IMR-90 (cell line): Measurements from ENCODE around the gene STK33. TPM values are rescaled to one million over a fixed set of nuclear protein-coding genes. Genes with fewer than 3 reads are reported as not detected.

Source experiments
- ATAC-seq: fragments of 200-7000 bp; cut with Tn5 transposase; 2 replicates; pipeline ENCODE4 v1.9.1; 2020; ENCODE audit warnings: low read depth, mild to moderate bottlenecking, moderate library complexity
- BruUV-seq: library from RNA; stranded (reverse); fragments of 400-500 nt; replicated peaks from 2 replicates; lab custom pipeline; 2021; lab: Mats Ljungman, UMichigan
- CTCF ChIA-PET: fragments of 300-600 bp; formaldehyde crosslinking; extraction: SDS; loops from one replicate; lab custom pipeline; 2021; ENCODE audit warnings: antibody characterized with exemption; lab: Yijun Ruan, JAX
- POLR2A ChIA-PET: fragments of 300-600 bp; sonication (Branson Sonifier 250); formaldehyde crosslinking; loops from one replicate; lab custom pipeline; 2022; ENCODE audit warnings: antibody characterized with exemption; ENCODE audit not compliant: unreplicated experiment; lab: Charles Lee
- DNase-seq: peaks from one replicate; pipeline ENCODE4 v3.0.0; 2013
- H2AFZ ChIP-seq: replicated peaks from 2 replicates; pipeline ENCODE3; 2013; ENCODE audit warnings: low read length, mild to moderate bottlenecking; ENCODE audit not compliant: poor library complexity
- H2AK5ac ChIP-seq: 2 replicates; pipeline ENCODE4 v1.6.1; 2013; ENCODE audit warnings: low read depth, low read length, inconsistent platforms
- H2AK9ac ChIP-seq: replicated peaks from 2 replicates; pipeline ENCODE3; 2013; ENCODE audit warnings: mild to moderate bottlenecking, low read depth, low read length, moderate library complexity; ENCODE audit not compliant: poor library complexity
- H2BK120ac ChIP-seq: 2 replicates; pipeline ENCODE4 v1.6.1; 2013; ENCODE audit warnings: low read depth, low read length, inconsistent platforms
- H2BK15ac ChIP-seq: 3 replicates; pipeline ENCODE4 v1.6.1; 2013; ENCODE audit warnings: low read depth, low read length, inconsistent platforms
- H2BK20ac ChIP-seq: 2 replicates; pipeline ENCODE4 v1.6.1; 2013; ENCODE audit warnings: low read depth, mild to moderate bottlenecking, inconsistent platforms, low read length, moderate library complexity
- H2BK5ac ChIP-seq: 2 replicates; pipeline ENCODE4 v1.6.1; 2013; ENCODE audit warnings: mild to moderate bottlenecking, low read depth, low read length, inconsistent platforms; ENCODE audit not compliant: poor library complexity, severe bottlenecking
- H3K14ac ChIP-seq: replicated peaks from 2 replicates; pipeline ENCODE4 v1.6.1; 2013; ENCODE audit warnings: low read depth, low read length, inconsistent platforms
- H3K18ac ChIP-seq: 2 replicates; pipeline ENCODE4 v1.6.1; 2013; ENCODE audit warnings: low read depth, low read length, control low read depth
- H3K23ac ChIP-seq: 2 replicates; pipeline ENCODE4 v1.6.1; 2013; ENCODE audit warnings: low read depth, low read length, inconsistent platforms
- H3K27ac ChIP-seq: 2 replicates; pipeline ENCODE4 v1.5.1; 2013; ENCODE audit warnings: mild to moderate bottlenecking, control low read depth, low read length; ENCODE audit not compliant: insufficient read depth
- H3K27me3 ChIP-seq: 2 replicates; pipeline ENCODE4 v1.6.1; 2013; ENCODE audit warnings: low read length; ENCODE audit not compliant: control insufficient read depth, insufficient read depth
- H3K36me3 ChIP-seq: 2 replicates; pipeline ENCODE4 v1.6.1; 2013; ENCODE audit warnings: low read length, mixed read lengths; ENCODE audit not compliant: control insufficient read depth, insufficient read depth
- H3K4ac ChIP-seq: 2 replicates; pipeline ENCODE4 v1.6.1; 2013; ENCODE audit warnings: low read depth, low read length, inconsistent platforms
- H3K4me1 ChIP-seq: 2 replicates; pipeline ENCODE4 v1.6.1; 2013; ENCODE audit warnings: low read length, mixed read lengths; ENCODE audit not compliant: control insufficient read depth, insufficient read depth
- H3K4me2 ChIP-seq: 2 replicates; pipeline ENCODE4 v1.6.1; 2013; ENCODE audit warnings: low read depth, mild to moderate bottlenecking, control low read depth, low read length, moderate library complexity
- H3K4me3 ChIP-seq: 2 replicates; pipeline ENCODE4 v1.5.1; 2013; ENCODE audit warnings: low read depth, mild to moderate bottlenecking, control low read depth, low read length, moderate library complexity; ENCODE audit not compliant: insufficient read depth
- H3K56ac ChIP-seq: 2 replicates; pipeline ENCODE4 v1.6.1; 2013; ENCODE audit warnings: low read length, inconsistent platforms; ENCODE audit not compliant: insufficient read depth; ENCODE audit errors: extremely low read depth
- H3K79me1 ChIP-seq, 2 experiments: 2 replicates each; pipeline ENCODE4 v1.6.1; 2013; ENCODE audit warnings: low read length in 2 of 2, inconsistent platforms in 1 of 2, low read depth in 1 of 2
- H3K9ac ChIP-seq: 2 replicates; pipeline ENCODE4 v1.6.1; 2013; ENCODE audit warnings: low read depth, low read length, control low read depth
- H3K9me1 ChIP-seq: 2 replicates; pipeline ENCODE4 v1.6.1; 2013; ENCODE audit warnings: low read length, inconsistent platforms; ENCODE audit not compliant: insufficient read depth
- H3K9me3 ChIP-seq: 2 replicates; pipeline ENCODE4 v1.6.1; 2013; ENCODE audit warnings: low read length; ENCODE audit not compliant: control insufficient read depth, insufficient read depth
- H4K20me1 ChIP-seq: 2 replicates; pipeline ENCODE4 v1.6.1; 2013; ENCODE audit warnings: low read length, inconsistent platforms; ENCODE audit not compliant: insufficient read depth
- H4K5ac ChIP-seq: 2 replicates; pipeline ENCODE4 v1.6.1; 2013; ENCODE audit warnings: mild to moderate bottlenecking, low read depth, low read length, control low read depth
- H4K8ac ChIP-seq, 2 experiments: 2 replicates each; pipeline ENCODE4 v1.6.1; 2013; ENCODE audit warnings: low read depth in 2 of 2, low read length in 2 of 2, control low read depth in 1 of 2, inconsistent platforms in 1 of 2
- H4K91ac ChIP-seq: 2 replicates; pipeline ENCODE4 v1.6.1; 2013; ENCODE audit warnings: low read depth, low read length, inconsistent platforms; ENCODE audit not compliant: insufficient read depth
- BHLHE40 ChIP-seq: fragments of 150-350 bp; IDR thresholded peaks from 2 replicates; pipeline ENCODE4 v1.6.1; 2016; ENCODE audit warnings: mild to moderate bottlenecking, low read depth, low read length
- CEBPB ChIP-seq: IDR thresholded peaks from 2 replicates; pipeline ENCODE4 v1.6.1; 2012; ENCODE audit warnings: low read depth, low read length, improper control_type of control experiment
- CHD1 ChIP-seq: IDR thresholded peaks from 2 replicates; pipeline ENCODE4 v1.6.1; 2012; ENCODE audit warnings: low read depth, low read length, improper control_type of control experiment
- CTCF ChIP-seq: conservative IDR thresholded peaks from 2 replicates; pipeline ENCODE4 v1.5.1; 2012; ENCODE audit warnings: mild to moderate bottlenecking, low read depth, low read length, improper control_type of control experiment
- ELK1 ChIP-seq: fragments of 150-350 bp; IDR thresholded peaks from 2 replicates; pipeline ENCODE4 v1.6.1; 2016; ENCODE audit warnings: low read depth, mild to moderate bottlenecking, low read length, moderate library complexity, borderline replicate concordance
- FOS ChIP-seq: fragments of 150-350 bp; IDR thresholded peaks from 2 replicates; pipeline ENCODE4 v1.6.1; 2016; ENCODE audit warnings: low read depth, low read length
- MAFK ChIP-seq: IDR thresholded peaks from 2 replicates; pipeline ENCODE4 v1.6.1; 2012; ENCODE audit warnings: low read depth, low read length, improper control_type of control experiment
- MAZ ChIP-seq: IDR thresholded peaks from 2 replicates; pipeline ENCODE4 v1.6.1; 2012; ENCODE audit warnings: low read depth, mild to moderate bottlenecking, low read length, improper control_type of control experiment, moderate library complexity, borderline replicate concordance
- MXI1 ChIP-seq: IDR thresholded peaks from 2 replicates; pipeline ENCODE4 v1.6.1; 2012; ENCODE audit warnings: low read depth, mild to moderate bottlenecking, low read length, moderate library complexity, borderline replicate concordance
- NFE2L2 ChIP-seq: fragments of 150-350 bp; IDR thresholded peaks from 2 replicates; pipeline ENCODE4 v1.6.1; 2016; ENCODE audit warnings: low read depth, mild to moderate bottlenecking, low read length
- POLR2A ChIP-seq: IDR thresholded peaks from 2 replicates; pipeline ENCODE4 v1.6.1; 2012; ENCODE audit warnings: mild to moderate bottlenecking, low read depth, low read length
- RAD21 ChIP-seq: IDR thresholded peaks from 2 replicates; pipeline ENCODE4 v1.6.1; 2012; ENCODE audit warnings: low read length, improper control_type of control experiment
- RCOR1 ChIP-seq: IDR thresholded peaks from 2 replicates; pipeline ENCODE4 v1.6.1; 2012; ENCODE audit warnings: mild to moderate bottlenecking, low read length, improper control_type of control experiment; ENCODE audit not compliant: insufficient replicate concordance
- RFX5 ChIP-seq: IDR thresholded peaks from 2 replicates; pipeline ENCODE4 v1.8.0; 2012; ENCODE audit warnings: low read depth, mild to moderate bottlenecking, low read length, moderate library complexity
- SMC3 ChIP-seq: fragments of 150-350 bp; IDR thresholded peaks from 2 replicates; pipeline ENCODE4 v1.6.1; 2016; ENCODE audit warnings: low read depth, mild to moderate bottlenecking, antibody characterized with exemption, low read length, moderate library complexity
- USF2 ChIP-seq: fragments of 150-350 bp; IDR thresholded peaks from 2 replicates; pipeline ENCODE4 v1.6.1; 2017; ENCODE audit warnings: mild to moderate bottlenecking, antibody characterized with exemption, low read length, low read depth
- WGBS, 2 experiments: methylation state at CpG; one replicate each; pipeline versions ENCODE4 v1.1.5 to v1.1.7; 2013; ENCODE audit warnings: missing lambda C conversion rate in 2 of 2; ENCODE audit not compliant: insufficient read length in 1 of 2; ENCODE audit errors: extremely low coverage in 2 of 2; 5-methylcytosine and 5-hydroxymethylcytosine counted together
- dilution Hi-C: fragments of 300-500 bp; cut with HindIII; formaldehyde crosslinking; loops from one replicate; pipeline ENCODE4 v1.14.3; 2018; ENCODE audit warnings: low sequenced_read_pairs; ENCODE audit not compliant: unreplicated experiment
- in situ Hi-C: fragments of 300-500 bp; cut with MboI; formaldehyde crosslinking; loops from 3 replicates; pipeline ENCODE4 v1.14.3; 2019; ENCODE audit warnings: low sequenced_read_pairs, inconsistent platforms, mixed read lengths
- intact Hi-C: fragments of 100-400 bp; cut with micrococcal nuclease; formaldehyde crosslinking; loops from 2 replicates; pipeline ENCODE4 v1.10.0; 2022
- polyA plus RNA-seq, 3 experiments: library from polyadenylated mRNA; depleted of rRNA; stranded (reverse); fragments of >200 nt; gene quantifications; 2 replicates each; pipeline ENCODE4 v1.2.3, GENCODE V29; 2012; ENCODE audit warnings: low replicate concordance in 1 of 3
- total RNA-seq: library from RNA; depleted of rRNA; stranded (reverse); fragments of >200 nt; gene quantifications from 2 replicates; pipeline ENCODE4 v1.2.3, GENCODE V29; 2012

The STK33 gene
- total and polyA plus RNA-seq, 2 of the 4 experiments (the other 2 are of a cell fraction), result 2.3 to 2.6 TPM

- H4K8ac ChIP-seq, result no peak overlapping the region
- H3K4me2 ChIP-seq, result no peak overlapping the region
- no TSS peak for BruUV-seq
- CTCF ChIA-PET, result no interaction called here
- H2AFZ ChIP-seq, result no peak overlapping the region
- H3K23ac ChIP-seq, result no peak overlapping the region
- no peaks in the 10 kb centered on the region for H3K4me1 ChIP-seq
- no peak for TF ChIP-seq NFE2L2
- TF ChIP-seq MAZ, result no peak
- TF ChIP-seq SMC3, result no peak
- TF ChIP-seq RCOR1, result no peak
- TF ChIP-seq RAD21, result no peak
- no peak for TF ChIP-seq BHLHE40
- no peak for TF ChIP-seq MXI1
- TF ChIP-seq POLR2A, result no peak
- TF ChIP-seq FOS, result no peak
- TF ChIP-seq RFX5, result no peak
- TF ChIP-seq MAFK, result no peak
- TF ChIP-seq CEBPB, result no peak
- no peak for TF ChIP-seq CTCF
- TF ChIP-seq USF2, result no peak
- TF ChIP-seq ELK1, result no peak
- TF ChIP-seq CHD1, result no peak
- no peak overlapping the region for H2AK5ac ChIP-seq
- H3K79me1 ChIP-seq, result no peaks in the 10 kb centered on the region
- no peaks in the 10 kb centered on the region for H3K9me1 ChIP-seq
- POLR2A ChIA-PET, result no interaction called here
- H4K20me1 ChIP-seq, result no peaks in the 10 kb centered on the region
- H4K91ac ChIP-seq, result no peak overlapping the region
- no peak overlapping the region for H4K5ac ChIP-seq
- H3K4ac ChIP-seq, result no peak overlapping the region
- H2BK20ac ChIP-seq, result no peak overlapping the region
- no peak overlapping the region for H3K27ac ChIP-seq
- no peaks in the 10 kb centered on the region for H3K36me3 ChIP-seq
- H2BK15ac ChIP-seq, result no peak overlapping the region
- no peak overlapping the region for H2AK9ac ChIP-seq
- H3K4me3 ChIP-seq, result no peak overlapping the region
- WGBS, 2 experiments, result 60% methylated on average over 1 of the region's 2 CpGs; no CpG with 5 or more reads in 1 of the 2 experiments
- H3K9me3 ChIP-seq, result no peaks in the 10 kb centered on the region
- ATAC-seq, result no peak
- H3K18ac ChIP-seq, result no peak overlapping the region
- intact Hi-C loops (no loop called here), dilution Hi-C loops (no loop called here), in situ Hi-C loops (no loop called here)
- H3K27me3 ChIP-seq, result no peaks in the 10 kb centered on the region
- DNase-seq, result no peak
- H2BK120ac ChIP-seq, result no peak overlapping the region
- no peak overlapping the region for H3K9ac ChIP-seq
- no peak overlapping the region for H3K56ac ChIP-seq
- H2BK5ac ChIP-seq, result no peak overlapping the region
- no peak overlapping the region for H3K14ac ChIP-seq
Measured at GRCh38 chr11:8512547-8512946, 81.5 kb downstream of the STK33 start.
